HepG2 (cell line): Measurements from ENCODE around the gene SEL1L2. TPM values are rescaled to one million over a fixed set of nuclear protein-coding genes. Genes with fewer than 3 reads are reported as not detected.

Source experiments
- AGO1 ChIP-seq: fragments of 200-400 bp; formaldehyde crosslinking; IDR thresholded peaks from 2 replicates; pipeline ENCODE4 v1.6.1; 2017; ENCODE audit warnings: mild to moderate bottlenecking, low read depth, low read length, moderate library complexity; ENCODE audit not compliant: poor library complexity, severe bottlenecking
- ELF3 ChIP-seq: IDR thresholded peaks from 2 replicates; pipeline ENCODE4 v1.6.1; 2016; ENCODE audit warnings: missing genetic modification reagents, missing compliant biosample characterization
- JDP2 ChIP-seq: sonication (generic); formaldehyde crosslinking; IDR thresholded peaks from 2 replicates; pipeline ENCODE4 v1.8.1; 2022; ENCODE audit warnings: missing genetic modification reagents, borderline replicate concordance
- NRL ChIP-seq: sonication (generic); formaldehyde crosslinking; IDR thresholded peaks from 2 replicates; pipeline ENCODE4 v1.5.0; 2020; ENCODE audit warnings: missing genetic modification reagents, mild to moderate bottlenecking, moderate library complexity, borderline replicate concordance
- SNAPC2 ChIP-seq: sonication (generic); formaldehyde crosslinking; IDR thresholded peaks from 2 replicates; pipeline ENCODE4 v1.8.1; 2022; ENCODE audit warnings: mild to moderate bottlenecking, missing genetic modification reagents
- STAG1 ChIP-seq: sonication (generic); formaldehyde crosslinking; IDR thresholded peaks from 2 replicates; pipeline ENCODE4 v1.4.0; 2020; ENCODE audit warnings: missing genetic modification reagents
- TGIF2 ChIP-seq: IDR thresholded peaks from 2 replicates; pipeline ENCODE4 v1.6.1; 2016; ENCODE audit warnings: control low read depth, missing compliant biosample characterization
- TRAFD1 ChIP-seq: sonication (generic); formaldehyde crosslinking; IDR thresholded peaks from 2 replicates; pipeline ENCODE4 v1.5.1; 2020; ENCODE audit warnings: missing genetic modification reagents, mild to moderate bottlenecking, borderline replicate concordance
- ZBTB43 ChIP-seq: sonication (generic); formaldehyde crosslinking; conservative IDR thresholded peaks from 2 replicates; pipeline ENCODE4 v1.4.0; 2020; ENCODE audit warnings: missing genetic modification reagents
- ZFP41 ChIP-seq: sonication (generic); formaldehyde crosslinking; IDR thresholded peaks from 2 replicates; pipeline ENCODE4 v1.4.0; 2020; ENCODE audit warnings: mild to moderate bottlenecking, missing genetic modification reagents, borderline replicate concordance
- ZNF34 ChIP-seq: sonication (generic); formaldehyde crosslinking; IDR thresholded peaks from 2 replicates; pipeline ENCODE4 v1.4.0; 2020; ENCODE audit warnings: mild to moderate bottlenecking, missing genetic modification reagents, borderline replicate concordance
- ZNF576 ChIP-seq: sonication (generic); formaldehyde crosslinking; IDR thresholded peaks from 2 replicates; pipeline ENCODE4 v1.4.0; 2020; ENCODE audit warnings: mild to moderate bottlenecking, missing genetic modification reagents
- ZNF644 ChIP-seq: IDR thresholded peaks from 2 replicates; pipeline ENCODE4 v1.6.1; 2016; ENCODE audit warnings: low read depth
- ZNF660 ChIP-seq: sonication (generic); formaldehyde crosslinking; IDR thresholded peaks from 2 replicates; pipeline ENCODE4 v1.5.1; 2020; ENCODE audit warnings: mild to moderate bottlenecking, low read depth, missing genetic modification reagents, borderline replicate concordance
- polyA plus RNA-seq, 8 experiments: library from polyadenylated mRNA; depleted of rRNA in 3 of 8; stranded (reverse) in 7 of 8; unstranded in 1 of 8; fragments of >200 nt; fragmentation: Illumina TruSeq in 4 of 8; extraction: Trizol in 4 of 8; gene quantifications; 2 replicates each; pipeline versions ENCODE4 v1.2.1 to v1.2.3, GENCODE V29; 2011 to 2016; ENCODE audit warnings: low read depth in 4 of 8, missing spikeins in 1 of 8, mixed read lengths in 1 of 8; ENCODE audit not compliant: insufficient read depth in 1 of 8
- total RNA-seq, 5 experiments: library from RNA; depleted of rRNA; stranded (reverse); fragments of >200 nt; fragmentation: Illumina TruSeq; extraction: Trizol; gene quantifications; 2 replicates each; pipeline ENCODE4 v1.2.3, GENCODE V29; 2016; ENCODE audit warnings: low read depth in 1 of 5
- TF ChIP-seq, protein P1 (sequence below): sonication (generic); formaldehyde crosslinking; IDR thresholded peaks from 2 replicates; pipeline ENCODE4; 2020; ENCODE audit warnings: missing genetic modification reagents, mild to moderate bottlenecking, borderline replicate concordance
- TF ChIP-seq, protein P2 (sequence below): sonication (generic); formaldehyde crosslinking; IDR thresholded peaks from 2 replicates; pipeline ENCODE4 v1.4.0; 2020; ENCODE audit warnings: mild to moderate bottlenecking, low read depth, missing genetic modification reagents
- TF ChIP-seq, protein P3 (sequence below): sonication (generic); formaldehyde crosslinking; IDR thresholded peaks from 2 replicates; pipeline ENCODE4 v1.5.0; 2020; ENCODE audit warnings: missing genetic modification reagents
- TF ChIP-seq, protein P4 (sequence below): sonication (generic); formaldehyde crosslinking; IDR thresholded peaks from 2 replicates; pipeline ENCODE4 v1.5.1; 2020; ENCODE audit warnings: missing genetic modification reagents, mild to moderate bottlenecking, borderline replicate concordance

Gene SEL1L2
- total and polyA plus RNA-seq, 2 of the 13 experiments (the other 11 are each of a cell fraction or from before 2014, with no cell fraction given): not detected

DNA sequence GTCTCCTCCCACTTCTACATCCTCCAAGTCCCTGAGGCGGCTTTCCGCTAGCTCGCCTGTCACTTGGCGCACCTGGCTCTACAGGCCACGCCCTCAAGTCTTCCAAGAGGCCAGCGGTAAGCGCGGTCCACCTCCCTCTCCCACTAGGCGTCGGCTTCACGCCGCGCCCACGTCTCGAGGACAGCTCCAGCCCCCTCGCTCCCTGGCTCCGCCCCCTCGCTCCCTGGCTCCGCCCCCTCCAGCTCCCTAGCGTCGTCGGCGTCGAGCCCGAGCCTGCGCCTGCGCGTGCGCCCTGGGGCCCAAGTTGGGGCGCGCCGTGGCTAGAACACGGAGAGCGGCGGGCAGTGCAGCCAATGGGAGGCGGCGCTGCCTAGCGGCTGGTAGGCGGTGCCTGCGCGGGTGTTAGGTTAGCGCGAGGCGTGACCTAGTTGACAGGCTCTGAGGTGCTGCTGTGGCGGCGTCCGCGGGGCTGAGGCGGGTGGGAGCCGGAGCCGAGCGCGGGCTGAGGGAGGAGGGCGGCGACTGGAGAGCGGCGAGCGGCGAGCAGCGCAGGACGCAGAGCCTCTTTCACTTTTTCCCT, 4.8 kb upstream of the SEL1L2 start, which contains the start of gene MACROD2 (continued):
- 0 out of 2 replicates have a peak, but pooled peaks have one; percentile 42 for TF ChIP-seq ZNF34 (CRISPR knock-in tag)
- TF ChIP-seq SNAPC2 (CRISPR knock-in tag): no peak
- TF ChIP-seq, protein P1, sequence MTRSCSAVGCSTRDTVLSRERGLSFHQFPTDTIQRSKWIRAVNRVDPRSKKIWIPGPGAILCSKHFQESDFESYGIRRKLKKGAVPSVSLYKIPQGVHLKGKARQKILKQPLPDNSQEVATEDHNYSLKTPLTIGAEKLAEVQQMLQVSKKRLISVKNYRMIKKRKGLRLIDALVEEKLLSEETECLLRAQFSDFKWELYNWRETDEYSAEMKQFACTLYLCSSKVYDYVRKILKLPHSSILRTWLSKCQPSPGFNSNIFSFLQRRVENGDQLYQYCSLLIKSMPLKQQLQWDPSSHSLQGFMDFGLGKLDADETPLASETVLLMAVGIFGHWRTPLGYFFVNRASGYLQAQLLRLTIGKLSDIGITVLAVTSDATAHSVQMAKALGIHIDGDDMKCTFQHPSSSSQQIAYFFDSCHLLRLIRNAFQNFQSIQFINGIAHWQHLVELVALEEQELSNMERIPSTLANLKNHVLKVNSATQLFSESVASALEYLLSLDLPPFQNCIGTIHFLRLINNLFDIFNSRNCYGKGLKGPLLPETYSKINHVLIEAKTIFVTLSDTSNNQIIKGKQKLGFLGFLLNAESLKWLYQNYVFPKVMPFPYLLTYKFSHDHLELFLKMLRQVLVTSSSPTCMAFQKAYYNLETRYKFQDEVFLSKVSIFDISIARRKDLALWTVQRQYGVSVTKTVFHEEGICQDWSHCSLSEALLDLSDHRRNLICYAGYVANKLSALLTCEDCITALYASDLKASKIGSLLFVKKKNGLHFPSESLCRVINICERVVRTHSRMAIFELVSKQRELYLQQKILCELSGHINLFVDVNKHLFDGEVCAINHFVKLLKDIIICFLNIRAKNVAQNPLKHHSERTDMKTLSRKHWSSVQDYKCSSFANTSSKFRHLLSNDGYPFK (CRISPR knock-in tag): 0 out of 2 replicates have a peak, but pooled peaks have one; percentile 15
- no peak for TF ChIP-seq ZBTB43 (CRISPR knock-in tag)
- TF ChIP-seq AGO1: no peak
- TF ChIP-seq ZNF660 (CRISPR knock-in tag): 0 out of 2 replicates have a peak, but pooled peaks have one; percentile 70
- TF ChIP-seq, protein P2, sequence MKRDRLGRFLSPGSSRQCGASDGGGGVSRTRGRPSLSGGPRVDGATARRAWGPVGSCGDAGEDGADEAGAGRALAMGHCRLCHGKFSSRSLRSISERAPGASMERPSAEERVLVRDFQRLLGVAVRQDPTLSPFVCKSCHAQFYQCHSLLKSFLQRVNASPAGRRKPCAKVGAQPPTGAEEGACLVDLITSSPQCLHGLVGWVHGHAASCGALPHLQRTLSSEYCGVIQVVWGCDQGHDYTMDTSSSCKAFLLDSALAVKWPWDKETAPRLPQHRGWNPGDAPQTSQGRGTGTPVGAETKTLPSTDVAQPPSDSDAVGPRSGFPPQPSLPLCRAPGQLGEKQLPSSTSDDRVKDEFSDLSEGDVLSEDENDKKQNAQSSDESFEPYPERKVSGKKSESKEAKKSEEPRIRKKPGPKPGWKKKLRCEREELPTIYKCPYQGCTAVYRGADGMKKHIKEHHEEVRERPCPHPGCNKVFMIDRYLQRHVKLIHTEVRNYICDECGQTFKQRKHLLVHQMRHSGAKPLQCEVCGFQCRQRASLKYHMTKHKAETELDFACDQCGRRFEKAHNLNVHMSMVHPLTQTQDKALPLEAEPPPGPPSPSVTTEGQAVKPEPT: 0 out of 2 replicates have a peak, but pooled peaks have one; percentile 12
- TF ChIP-seq, protein P3, sequence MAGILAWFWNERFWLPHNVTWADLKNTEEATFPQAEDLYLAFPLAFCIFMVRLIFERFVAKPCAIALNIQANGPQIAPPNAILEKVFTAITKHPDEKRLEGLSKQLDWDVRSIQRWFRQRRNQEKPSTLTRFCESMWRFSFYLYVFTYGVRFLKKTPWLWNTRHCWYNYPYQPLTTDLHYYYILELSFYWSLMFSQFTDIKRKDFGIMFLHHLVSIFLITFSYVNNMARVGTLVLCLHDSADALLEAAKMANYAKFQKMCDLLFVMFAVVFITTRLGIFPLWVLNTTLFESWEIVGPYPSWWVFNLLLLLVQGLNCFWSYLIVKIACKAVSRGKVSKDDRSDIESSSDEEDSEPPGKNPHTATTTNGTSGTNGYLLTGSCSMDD: no peak
- TF ChIP-seq TRAFD1 (CRISPR knock-in tag): no peak
- TF ChIP-seq NRL (CRISPR knock-in tag): peak; percentile 81; the same call in 1 of the 2 replicates
- no peak for TF ChIP-seq ZNF644 (CRISPR knock-in tag)
- 0 out of 2 replicates have a peak, but pooled peaks have one; percentile 41 for TF ChIP-seq ZFP41
- TF ChIP-seq, protein P4, sequence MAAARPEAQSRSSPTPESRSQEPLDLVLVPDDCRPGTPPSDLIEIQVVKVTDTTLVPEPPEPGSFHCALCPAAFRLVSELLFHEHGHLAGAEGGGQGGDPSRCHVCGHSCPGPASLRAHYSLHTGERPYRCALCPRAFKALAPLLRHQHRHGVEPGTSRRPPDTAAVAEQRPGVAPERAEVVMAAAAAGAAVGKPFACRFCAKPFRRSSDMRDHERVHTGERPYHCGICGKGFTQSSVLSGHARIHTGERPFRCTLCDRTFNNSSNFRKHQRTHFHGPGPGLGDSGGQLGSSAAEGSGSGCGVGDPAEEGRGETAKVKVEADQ (CRISPR knock-in tag): 0 out of 2 replicates have a peak, but pooled peaks have one; percentile 19
- no peak for TF ChIP-seq ELF3 (CRISPR knock-in tag)
- no peak for TF ChIP-seq JDP2 (CRISPR knock-in tag)
- no peak for TF ChIP-seq TGIF2 (CRISPR knock-in tag)
- TF ChIP-seq STAG1 (CRISPR knock-in tag): no peak
- TF ChIP-seq ZNF576: no peak
